NCI-H2107 (cell line): Measurements from ENCODE around the gene TBC1D17.

Experiments used
- DNase-seq: peaks from one replicate; lab custom pipeline; 2025; lab: John Stamatoyannopoulos, UW

TBC1D17 gene

GRCh38 chr19:49877020-49877878, at the start of gene TBC1D17, which contains the start of gene AKT1S1:
TSS of gene TBC1D17 (plus strand) at chr19:49877702. CDS start at chr19:49877724, 22 bp downstream.
TSS of gene AKT1S1 (minus strand) at chr19:49877355. CDS start at chr19:49873295, 4,060 bp downstream.
- peak; percentile 98 for DNase-seq

GRCh38 chr19:49829200-49829599, 48.3 kb upstream of the TBC1D17 start:
- no peak for DNase-seq

- no peak for DNase-seq
Observed at GRCh38 chr19:49829721-49830120, 47.8 kb upstream of the TBC1D17 start.

- no peak for DNase-seq
Observed at GRCh38 chr19:49830766-49831165, 46.7 kb upstream of the TBC1D17 start.

DNA sequence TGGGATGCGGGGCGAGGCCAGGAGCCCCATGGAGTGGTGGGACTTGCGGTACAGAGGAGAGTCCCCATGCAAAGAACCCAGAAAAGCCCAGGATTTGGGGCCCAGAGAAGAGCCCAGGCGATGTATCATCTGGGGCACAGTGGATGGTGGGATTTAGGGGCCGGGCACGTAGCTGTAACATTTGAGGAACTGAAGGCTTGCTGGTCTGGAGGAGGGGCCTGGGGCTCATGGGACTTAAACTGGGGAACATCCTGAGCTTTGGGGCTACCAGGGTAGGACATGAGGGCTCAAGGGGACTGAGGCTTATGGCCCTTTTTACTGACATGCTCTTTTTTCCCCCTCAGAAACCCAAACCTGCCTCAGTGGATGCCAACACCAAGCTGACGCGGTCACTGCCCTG, 45.9 kb upstream of the TBC1D17 start:
- DNase-seq = no peak

DNA sequence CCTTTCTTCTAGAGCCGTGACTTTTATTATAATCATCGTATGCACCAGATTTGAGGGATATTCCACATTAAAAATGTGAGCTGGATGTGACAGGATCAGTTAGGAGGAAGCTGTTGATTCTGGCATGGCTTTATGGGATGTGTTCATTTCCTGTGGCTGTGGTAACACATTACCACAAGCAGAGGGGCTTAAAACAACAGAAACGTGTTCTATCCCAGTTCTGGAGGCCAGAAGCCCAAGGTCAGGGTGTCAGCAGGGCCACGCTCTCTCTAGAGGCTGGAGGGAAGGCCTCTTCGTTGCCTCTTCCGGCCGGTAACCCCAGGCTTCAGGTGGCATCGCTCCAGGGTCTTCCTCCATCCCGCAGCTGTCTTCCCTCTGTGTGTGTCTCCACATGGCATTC, 44.9 kb upstream of the TBC1D17 start:
- no peak for DNase-seq

DNA sequence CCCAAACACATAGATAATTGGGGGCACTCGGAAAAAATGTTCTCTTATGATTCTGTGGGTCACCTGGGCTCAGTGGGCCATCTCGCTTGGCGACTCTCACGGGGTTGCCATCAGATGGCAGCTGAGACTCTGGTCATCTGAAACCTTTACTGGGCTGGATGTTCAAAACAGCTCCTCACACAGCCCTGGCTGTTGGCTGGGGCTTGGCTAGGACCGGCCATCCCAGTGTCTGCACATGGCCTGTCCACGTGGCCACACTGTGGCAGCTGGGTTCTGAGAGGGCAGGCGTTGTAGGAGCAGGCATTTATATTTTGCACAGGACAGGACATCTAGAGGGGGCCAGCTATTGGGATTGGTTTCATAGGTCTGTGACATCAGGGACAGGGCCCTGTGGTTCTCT, 43.9 kb upstream of the TBC1D17 start:
- no peak for DNase-seq

GRCh38 chr19:49835562-49835961, 41.9 kb upstream of the TBC1D17 start:
- no peak for DNase-seq

DNA sequence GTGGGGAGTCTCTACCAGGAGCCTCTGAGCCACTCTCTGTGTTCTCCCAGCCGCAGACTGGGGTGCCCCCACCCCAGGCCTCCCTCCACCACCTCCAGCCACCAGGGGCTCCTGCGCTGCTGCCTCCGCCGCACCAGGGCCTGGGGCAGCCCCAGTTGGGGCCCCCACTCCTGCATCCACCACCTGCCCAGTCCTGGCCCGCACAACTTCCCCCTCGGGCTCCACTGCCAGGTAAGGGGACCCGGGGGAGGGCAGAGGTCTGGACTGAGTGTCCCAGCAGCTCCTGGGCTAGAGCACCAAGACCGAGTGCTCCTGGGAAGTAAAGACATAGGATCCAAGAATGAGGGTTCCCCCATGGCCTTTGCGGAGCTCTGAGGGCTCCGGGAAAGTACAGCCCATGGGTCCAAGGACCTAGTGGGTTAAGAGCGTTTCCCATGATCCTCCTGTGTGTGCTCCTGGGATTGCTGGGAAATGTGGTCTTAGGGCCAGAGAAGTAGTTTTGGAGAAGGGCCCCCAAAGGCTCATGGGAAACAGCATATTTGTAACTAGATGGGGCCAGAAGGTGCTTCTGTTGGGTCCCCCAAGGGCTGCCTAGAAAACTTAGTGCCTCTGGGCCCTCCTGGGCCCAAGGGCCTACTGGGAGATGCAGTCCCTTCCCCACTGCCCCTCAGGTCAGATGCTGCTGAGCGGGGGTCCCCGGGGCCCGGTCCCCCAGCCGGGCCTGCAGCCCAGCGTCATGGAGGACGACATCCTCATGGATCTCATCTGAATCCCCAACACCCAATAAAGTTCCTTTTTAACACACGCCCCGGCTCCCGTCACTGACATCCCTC, 41.1 kb upstream of the TBC1D17 start:
- no peak for DNase-seq

GRCh38 chr19:49837009-49837310, 40.5 kb upstream of the TBC1D17 start:
- DNase-seq = no peak

DNA sequence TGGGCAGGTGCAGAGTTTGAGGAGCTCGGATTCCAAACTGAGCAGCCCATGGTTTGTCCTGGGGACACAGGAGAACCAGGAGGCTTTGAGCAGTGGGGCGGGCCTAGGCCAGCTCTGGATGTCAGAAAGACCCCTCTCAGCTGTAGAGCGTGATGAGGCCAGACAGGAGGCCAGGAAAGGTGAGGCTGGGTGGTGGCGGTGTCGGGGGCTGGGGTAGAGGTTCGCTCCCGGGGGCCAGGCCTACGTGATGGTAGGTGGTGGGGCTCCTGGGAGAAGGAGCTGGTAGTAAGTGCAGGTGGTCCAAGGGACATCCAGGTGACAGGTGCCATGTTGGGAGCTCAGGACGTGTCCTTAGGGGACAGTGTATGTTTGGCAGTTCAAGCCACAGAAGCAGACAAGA, 40.1 kb upstream of the TBC1D17 start:
- DNase-seq = no peak

GRCh38 chr19:49838885-49839588, 38.5 kb upstream of the TBC1D17 start:
- no peak for DNase-seq

DNA sequence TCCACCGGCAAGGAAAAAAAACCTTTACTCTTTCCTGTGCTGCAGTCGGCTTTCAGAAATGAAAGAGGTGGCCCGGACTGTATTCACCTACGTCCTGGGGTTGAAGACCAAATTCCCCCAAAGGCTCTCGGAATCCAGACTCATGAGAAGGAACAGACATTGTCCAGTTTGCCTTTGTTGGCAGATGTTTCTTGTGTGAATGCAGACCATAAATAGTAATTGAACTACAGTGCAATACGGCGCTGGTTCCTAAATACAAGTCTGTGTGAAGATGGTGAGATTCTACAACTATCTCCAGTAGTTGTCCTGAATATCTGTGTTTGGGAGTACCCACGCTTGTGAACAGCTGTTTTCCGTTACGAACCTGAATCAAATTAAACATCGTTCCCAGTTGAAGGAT, 37.8 kb upstream of the TBC1D17 start:
- DNase-seq = no peak

GRCh38 chr19:49840321-49840720, 37.2 kb upstream of the TBC1D17 start:
- DNase-seq = no peak

DNA sequence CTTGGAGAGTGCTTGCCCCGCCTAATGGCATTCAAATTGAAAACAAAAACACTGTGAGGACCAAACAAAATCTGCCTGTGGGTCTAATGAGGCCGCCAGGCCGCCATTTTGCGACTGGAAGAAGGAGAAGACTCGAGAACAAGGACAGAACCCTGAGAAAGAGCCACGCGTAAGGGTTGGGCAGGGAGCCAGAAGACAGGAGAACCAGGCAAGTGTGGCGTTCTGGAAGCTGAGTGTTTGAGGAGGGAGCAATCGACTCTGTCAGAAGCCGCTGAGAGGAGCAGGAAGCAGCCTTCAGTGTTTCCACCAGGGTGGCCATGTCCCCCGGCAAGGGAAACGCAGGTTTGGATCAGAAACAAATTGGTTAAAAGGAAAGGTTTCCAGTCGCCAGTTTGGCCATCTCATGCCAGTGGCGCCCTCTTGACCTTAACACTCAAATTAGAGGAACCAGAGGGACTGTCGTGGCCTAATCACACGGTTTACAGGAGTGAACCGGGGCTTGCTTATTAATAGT, 36.7 kb upstream of the TBC1D17 start:
- DNase-seq = no peak

GRCh38 chr19:49843265-49843664, 34.2 kb upstream of the TBC1D17 start:
- DNase-seq = no peak

DNA sequence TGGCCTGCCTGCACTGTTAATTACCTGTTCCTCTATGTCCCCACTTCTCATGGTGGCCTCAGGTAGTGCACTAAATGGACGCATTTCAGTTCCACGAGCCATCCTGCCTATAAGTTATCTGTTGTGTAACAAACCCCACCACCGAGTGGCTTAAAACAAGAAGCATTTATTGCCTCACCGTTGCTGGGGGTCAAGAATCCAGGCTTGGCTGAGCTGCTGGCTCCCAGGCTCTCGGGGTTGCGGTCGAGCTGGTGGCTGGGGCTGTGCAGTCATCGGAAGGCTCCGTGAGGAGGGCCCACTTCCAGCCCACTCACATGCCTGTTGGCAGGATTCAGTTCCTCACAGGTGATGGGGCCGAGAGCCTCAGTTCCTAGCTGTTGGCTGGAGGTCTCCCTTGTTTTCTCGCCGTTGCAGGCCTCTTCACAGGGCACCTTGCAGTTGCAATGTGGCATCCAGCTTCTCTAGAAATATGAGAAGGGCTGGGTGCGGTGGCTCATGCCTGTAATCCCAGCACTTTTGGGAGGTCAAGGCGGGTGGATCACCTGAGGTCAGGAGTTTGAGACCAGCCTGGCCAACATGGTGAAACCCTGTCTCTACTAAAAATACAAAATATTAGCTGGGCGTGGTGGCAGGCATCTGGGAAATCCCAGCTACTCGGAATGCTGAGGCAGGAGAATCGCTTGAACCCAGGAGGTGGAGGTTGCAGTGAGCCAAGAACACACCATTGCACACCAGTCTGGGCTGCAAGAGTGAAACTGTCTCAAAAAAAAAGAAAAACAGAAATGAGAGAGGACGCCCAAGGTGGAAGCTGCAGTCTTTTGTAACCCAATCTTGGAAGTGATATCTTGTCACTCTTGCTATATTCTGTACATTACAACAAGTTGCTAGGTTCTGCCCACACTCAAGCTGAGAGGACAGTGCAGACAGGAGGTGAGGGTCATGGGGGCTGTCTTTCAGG, 33.1 kb upstream of the TBC1D17 start:
- DNase-seq = no peak

DNA sequence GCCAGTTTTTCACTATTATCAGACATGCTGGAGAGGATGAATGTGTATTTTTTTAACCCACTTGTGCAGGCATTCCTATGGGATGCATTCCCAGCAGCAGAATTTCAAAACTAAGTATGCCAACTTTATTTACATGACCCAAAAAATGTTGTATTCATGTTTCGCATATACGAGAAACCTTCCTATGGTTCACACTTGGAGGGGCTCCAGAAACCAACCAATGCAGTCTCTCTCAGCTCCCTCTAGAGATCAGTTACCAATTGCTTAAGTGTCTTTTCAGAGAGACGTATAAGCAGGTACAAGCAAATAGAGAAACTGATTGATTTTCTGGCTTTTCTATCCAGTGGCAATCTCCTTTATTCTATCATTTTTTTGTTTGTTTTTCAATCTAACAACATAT, 32.1 kb upstream of the TBC1D17 start:
- no peak for DNase-seq

GRCh38 chr19:49846408-49846807, 31.1 kb upstream of the TBC1D17 start:
- no peak for DNase-seq

DNA sequence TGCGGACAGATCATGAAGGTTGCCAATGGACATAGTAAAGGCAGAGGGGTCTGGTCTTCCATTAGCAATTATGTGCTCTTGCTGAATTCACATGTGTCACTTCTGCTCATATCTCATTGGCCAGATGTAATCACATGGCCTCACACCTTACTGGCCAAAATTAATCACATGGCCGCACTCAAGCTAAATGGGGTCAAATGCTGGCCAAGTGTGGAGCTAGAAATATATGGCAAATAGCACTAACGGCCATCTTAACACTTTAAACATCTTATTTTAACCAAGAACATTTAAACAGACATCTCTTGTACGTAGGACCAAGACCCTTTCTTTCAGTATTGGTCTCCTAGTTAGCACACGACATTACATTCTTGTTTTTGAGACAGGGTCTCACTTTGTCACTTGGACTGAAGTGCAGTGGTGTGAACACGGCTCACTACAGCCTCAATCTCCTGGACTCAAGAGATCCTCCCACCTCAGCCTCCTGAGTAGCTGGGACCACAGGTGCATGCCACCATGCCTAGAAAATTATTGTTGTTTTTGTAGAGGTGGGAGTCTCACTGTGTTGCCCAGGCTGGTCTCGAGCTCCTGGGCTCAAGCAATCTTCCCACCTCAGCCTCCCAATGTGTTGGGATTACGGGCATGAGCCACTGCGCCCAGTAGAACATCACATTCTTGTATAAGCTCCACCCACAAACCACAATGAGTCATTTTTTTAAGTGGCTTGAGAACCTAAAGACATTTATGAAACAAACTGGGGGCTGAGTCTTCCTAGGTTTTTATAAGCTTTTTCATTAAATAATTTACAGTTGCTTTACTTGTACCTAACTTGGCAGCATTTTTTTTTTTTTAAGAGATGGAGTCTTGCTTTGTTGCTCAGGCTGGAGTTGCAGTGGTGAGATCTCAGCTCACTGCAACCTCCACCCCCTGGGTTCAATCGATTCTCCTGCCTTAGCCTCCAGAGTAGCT, 29.5 kb upstream of the TBC1D17 start:
- no peak for DNase-seq
